Bronchial epithelial cell (primary cell): ENCODE measurements around the gene TMEM214. TPM values are rescaled to one million over a fixed set of nuclear protein-coding genes. Genes with fewer than 3 reads are reported as not detected.

Source experiments
- DNase-seq: peaks from one replicate; pipeline ENCODE4 v3.0.0-alpha.2; 2010; ENCODE audit warnings: low read depth
- FAIRE-seq: peaks from 2 replicates; lab custom pipeline; 2011; peaks lifted over from hg19 to GRCh38; lab: Jason Lieb, UNC
- H3K27me3 ChIP-seq: 2 replicates; pipeline ENCODE4 v1.5.1; 2011; ENCODE audit warnings: low read length; ENCODE audit not compliant: control insufficient read depth, insufficient read depth
- H3K36me3 ChIP-seq: 2 replicates; pipeline ENCODE4 v1.5.1; 2011; ENCODE audit warnings: low read length; ENCODE audit not compliant: control insufficient read depth, insufficient read depth
- H3K4me3 ChIP-seq: 2 replicates; pipeline ENCODE4 v1.5.1; 2011; ENCODE audit warnings: mild to moderate bottlenecking, low read depth, low read length, control low read depth
- CTCF ChIP-seq: IDR thresholded peaks from 2 replicates; pipeline ENCODE4 v1.5.1; 2011; ENCODE audit warnings: mild to moderate bottlenecking, moderate library complexity, low read length, control low read depth, inconsistent platforms; ENCODE audit not compliant: insufficient read depth, severe bottlenecking
- total RNA-seq: library from RNA; depleted of rRNA; stranded (reverse); fragments of >200 nt; gene quantifications from 2 replicates; pipeline ENCODE4 v1.2.1, GENCODE V29; 2014

TMEM214 gene
- total RNA-seq, 1 donor from 2014 or later = 15.8 TPM

GRCh38 chr2:27024812-27025211 lies 8.0 kb upstream of the TMEM214 start:
- DNase-seq = no peak

DNA sequence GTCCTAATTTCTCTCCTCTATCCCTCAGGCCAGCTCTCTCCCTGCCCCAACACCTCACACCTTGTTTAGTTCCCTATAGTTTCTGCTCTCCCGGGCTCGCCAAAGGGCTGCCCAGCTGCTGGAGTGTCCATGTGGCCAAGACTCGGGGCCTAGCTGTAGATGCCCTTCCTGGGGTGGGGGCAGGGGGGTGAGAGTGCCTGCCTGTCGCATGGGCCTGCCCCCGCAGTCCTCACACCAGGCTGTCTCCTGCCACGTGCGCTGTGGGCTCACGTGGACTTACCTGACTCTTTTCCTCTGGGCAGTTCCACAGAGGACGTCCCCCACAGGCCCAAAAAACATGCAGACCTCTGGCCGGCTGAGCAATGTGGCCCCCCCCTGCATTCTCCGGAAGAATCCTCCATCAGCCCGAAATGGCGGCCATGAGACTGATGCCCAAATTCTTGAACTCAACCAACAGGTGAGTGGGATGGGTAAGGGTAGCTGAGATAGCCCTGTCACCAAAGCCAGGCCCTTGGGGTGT lies 7.4 kb upstream of the TMEM214 start:
- H3K27me3 ChIP-seq = no peaks in the 10 kb centered on the region
- no peak for TF ChIP-seq CTCF
- no peak for DNase-seq
- H3K36me3 ChIP-seq = peaks cover 13% of the 10 kb centered on the region
- no peak overlapping the region for H3K4me3 ChIP-seq
- FAIRE-seq = no peak

More at GRCh38 chr2:27024812-27025211, 8.0 kb upstream of the TMEM214 start:
- FAIRE-seq = no peak
- no peak for TF ChIP-seq CTCF
- no peaks in the 10 kb centered on the region for H3K27me3 ChIP-seq
- no peak overlapping the region for H3K4me3 ChIP-seq
- H3K36me3 ChIP-seq = peaks cover 13% of the 10 kb centered on the region

DNA sequence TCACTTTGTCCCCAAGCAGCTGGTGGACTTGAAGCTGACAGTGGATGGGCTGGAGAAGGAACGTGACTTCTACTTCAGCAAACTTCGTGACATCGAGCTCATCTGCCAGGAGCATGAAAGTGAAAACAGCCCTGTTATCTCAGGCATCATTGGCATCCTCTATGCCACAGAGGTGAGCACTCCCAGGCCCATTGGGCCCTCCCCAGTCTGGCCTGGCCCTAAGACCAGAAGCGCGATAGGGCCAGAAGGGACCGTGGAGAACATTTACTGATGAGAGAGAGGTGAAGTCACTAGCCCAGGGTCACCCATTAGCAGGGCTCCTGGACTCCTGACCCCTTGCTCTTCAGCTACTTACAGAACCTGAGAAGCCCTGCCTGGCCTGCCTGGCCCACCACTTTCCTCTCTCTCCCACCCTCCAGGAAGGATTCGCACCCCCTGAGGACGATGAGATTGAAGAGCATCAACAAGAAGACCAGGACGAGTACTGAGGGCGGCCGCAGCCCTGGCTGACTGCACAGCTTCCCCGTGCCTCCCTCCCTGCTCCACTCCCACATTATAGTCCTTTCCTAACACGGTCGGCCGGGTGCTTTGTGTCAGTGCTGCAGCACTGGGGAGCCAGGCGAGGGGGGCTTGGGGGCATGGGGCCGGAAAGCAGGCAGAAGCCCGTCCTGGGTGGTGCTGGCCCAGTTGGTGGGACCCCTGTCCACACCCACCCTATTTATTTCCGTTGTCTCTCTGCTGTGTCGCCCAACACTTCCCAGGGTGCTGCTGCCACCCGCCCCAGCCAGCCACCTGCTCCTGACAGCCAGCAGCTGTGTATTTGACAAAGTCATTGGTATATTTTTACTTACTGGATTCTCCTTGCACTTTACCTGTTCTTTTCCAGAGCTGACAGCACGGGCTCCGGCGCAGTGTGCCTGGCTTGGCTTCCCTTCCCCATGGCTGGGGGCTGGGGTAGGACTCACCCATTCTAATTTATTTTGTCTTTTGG lies 6.6 kb upstream of the TMEM214 start:
- FAIRE-seq = no peak
- DNase-seq = no peak
- no peak for TF ChIP-seq CTCF
- peaks cover 13% of the 10 kb centered on the region for H3K36me3 ChIP-seq
- H3K4me3 ChIP-seq = no peak overlapping the region
- no peaks in the 10 kb centered on the region for H3K27me3 ChIP-seq

- DNase-seq (no peak), FAIRE-seq (no peak)
- H3K36me3 ChIP-seq = peaks cover 13% of the 10 kb centered on the region
- TF ChIP-seq CTCF = no peak
- no peaks in the 10 kb centered on the region for H3K27me3 ChIP-seq
- no peak overlapping the region for H3K4me3 ChIP-seq
Measured at GRCh38 chr2:27027211-27027651, 5.5 kb upstream of the TMEM214 start.

DNA sequence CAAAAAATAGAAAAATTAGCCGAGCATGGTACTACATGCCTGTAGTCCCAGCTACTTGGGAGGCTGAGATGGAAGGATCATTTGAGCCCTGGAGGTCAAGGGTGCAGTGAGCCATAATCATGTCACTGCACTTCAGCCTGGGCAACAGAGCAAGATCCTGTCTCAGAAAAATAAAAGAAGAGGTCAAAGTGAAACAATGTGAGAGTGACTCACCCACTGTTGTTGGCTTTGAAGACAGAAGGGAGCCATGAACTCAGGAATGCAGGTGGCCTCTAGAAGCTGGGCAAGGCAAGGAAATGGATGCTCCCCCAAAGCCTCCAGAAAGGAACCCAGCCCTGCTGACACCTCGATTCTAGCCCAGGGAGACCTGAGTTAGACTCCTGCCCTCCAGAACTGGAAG lies 3.7 kb upstream of the TMEM214 start:
- Histone ChIP-seq H3K36me3 (peaks cover 11% of the 10 kb centered on the region), H3K27me3 (no peaks in the 10 kb centered on the region), H3K4me3 (no peak overlapping the region)
- no peak for FAIRE-seq
- no peak for TF ChIP-seq CTCF
- no peak for DNase-seq
